ENCODE results near the gene ZNF827. TPM values are rescaled to one million over a fixed set of nuclear protein-coding genes. Genes with fewer than 3 reads are reported as not detected.

ZNF827 gene
- total and polyA plus RNA-seq, 7 donors, result 1.8 to 37.7 (median 11.3) TPM

- TF ChIP-seq POLR2A (IDR thresholded peaks at IDR 0.05), result no peak
- no peaks in the 10 kb centered on the region for H3K36me3 ChIP-seq
- intact Hi-C loops (cut with DNase I), result loop anchor here (10.0 kb wide), 1 partner anchor 308 kb away; the partner anchor contains the start of gene LSM6
- peaks cover 0 to 36% (median 16%) of the 10 kb centered on the region in 4 donors for H3K4me1 ChIP-seq
- H3K9me3 ChIP-seq, result no peaks in the 10 kb centered on the region
- no peaks in the 10 kb centered on the region for H3K27me3 ChIP-seq
- no peak for DNase-seq
- 70 to 82% methylated on average over 4 of the region's 4 CpGs for whole genome bisulfite sequencing, 2 donors
- no peak overlapping the region for H3K27ac ChIP-seq
- H3K4me3 ChIP-seq, result no peak overlapping the region
These were observed 71.6 kb downstream of the ZNF827 start for GRCh38 chr4:145866991-145867390.

- no peak for DNase-seq
- Histone ChIP-seq H3K9me3 (no peaks in the 10 kb centered on the region), H3K36me3 (no peaks in the 10 kb centered on the region), H3K4me1 (peaks cover 0 to 42% (median 21%) of the 10 kb centered on the region in 4 donors), H3K27ac (no peak overlapping the region), H3K27me3 (no peaks in the 10 kb centered on the region), H3K4me3 (no peak overlapping the region)
- TF ChIP-seq CTCF (IDR thresholded peaks at IDR 0.05), result no peak
- no peak for TF ChIP-seq POLR2AphosphoS5 (IDR thresholded peaks at IDR 0.05)
- 84 to 95% methylated on average over 5 of the region's 5 CpGs for WGBS, 2 donors
- intact Hi-C loops (cut with DNase I), result loop anchor here (10.0 kb wide), 1 partner anchor 309 kb away; the partner anchor contains the start of gene LSM6
These were observed 73.2 kb downstream of the ZNF827 start for GRCh38 chr4:145865274-145865941.

DNA sequence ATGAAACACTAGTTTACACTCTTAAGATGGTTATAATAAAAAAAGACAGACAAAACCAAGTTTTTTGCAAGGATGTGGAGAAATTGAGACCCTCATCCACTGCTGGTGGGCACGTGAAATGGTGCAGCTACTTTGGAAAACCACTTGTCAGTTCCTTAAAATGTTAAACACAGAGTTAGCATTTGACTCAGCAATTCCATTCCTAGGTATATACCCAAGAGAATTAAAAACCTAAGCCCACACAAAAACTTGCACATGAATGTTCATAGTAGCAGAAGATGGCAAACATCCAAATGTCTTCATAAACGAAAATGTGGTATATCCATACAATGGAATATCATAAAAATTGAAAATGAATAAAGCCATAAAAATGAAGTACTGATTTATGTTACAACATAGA, 75.4 kb downstream of the ZNF827 start:
- 75 to 78% methylated on average over 2 of the region's 2 CpGs for WGBS, 2 donors

DNA sequence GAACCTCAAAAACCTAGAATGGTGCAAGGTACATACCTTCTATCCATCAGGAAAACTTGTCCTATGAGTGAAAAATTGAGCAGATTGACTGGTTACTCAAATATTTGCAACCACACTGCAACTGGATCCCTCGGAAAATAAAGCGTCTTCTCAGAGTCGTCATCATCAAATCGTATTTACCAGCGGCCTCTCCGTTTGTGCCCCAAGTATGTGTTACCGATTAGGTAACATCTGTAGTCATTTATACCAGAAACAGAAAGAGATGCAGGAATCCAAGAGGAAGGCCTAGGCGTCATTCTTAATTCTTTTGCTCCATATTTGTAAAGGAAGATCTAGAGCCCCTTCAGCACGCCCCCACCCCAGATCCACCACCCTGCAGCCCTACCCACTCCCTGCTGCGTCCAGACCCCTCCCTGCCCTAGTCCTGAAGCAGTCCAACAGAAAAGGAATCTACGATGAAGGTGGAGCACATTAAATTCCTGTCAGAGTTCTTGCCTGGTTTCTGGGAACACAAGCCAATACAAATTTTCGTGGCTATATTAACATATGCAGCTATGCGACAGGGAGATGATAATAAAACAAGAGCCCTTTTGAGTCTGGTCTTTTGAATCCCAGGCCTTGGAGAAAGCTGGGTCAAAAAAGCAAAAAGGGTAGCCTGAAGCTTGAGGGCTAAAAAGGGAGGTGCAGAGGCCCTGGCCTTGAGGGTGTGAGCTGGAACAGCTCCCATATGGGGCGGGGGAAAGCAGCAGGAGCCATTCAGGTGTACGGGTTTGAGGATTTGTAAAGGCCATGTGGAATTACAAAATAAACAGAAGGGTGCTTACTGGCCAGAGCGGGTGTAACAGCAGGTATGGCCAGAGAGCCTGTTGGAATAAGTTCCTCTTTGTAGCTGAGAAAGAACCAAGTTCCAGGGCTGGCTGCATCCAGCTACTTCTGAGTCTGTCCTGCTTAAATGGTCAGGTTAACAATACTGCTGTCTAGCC, 77.0 kb downstream of the ZNF827 start:
- 79 to 89% methylated on average over 16 of the region's 16 CpGs for WGBS, 2 donors
- no peak for DNase-seq
- H3K27ac ChIP-seq, result peak overlapping the region in 2 of 4 donors; percentile 7 to 35
- TF ChIP-seq CTCF (IDR thresholded peaks at IDR 0.05) (no peak), POLR2A (IDR thresholded peaks at IDR 0.05) (no peak), EP300 (IDR thresholded peaks at IDR 0.05) (no peak), POLR2AphosphoS5 (IDR thresholded peaks at IDR 0.05) (no peak)
- H3K4me1 ChIP-seq, result peaks cover 0 to 20% (median 12%) of the 10 kb centered on the region in 4 donors
- intact Hi-C loops (cut with DNase I), result loop anchor here (10.0 kb wide), 1 partner anchor 313 kb away; the partner anchor contains the start of gene LSM6
- no peak overlapping the region for H3K4me3 ChIP-seq
- H3K27me3 ChIP-seq, result no peaks in the 10 kb centered on the region
- H3K9me3 ChIP-seq, result no peaks in the 10 kb centered on the region
- peaks cover 0 to 7% (median 0%) of the 10 kb centered on the region in 4 donors for H3K36me3 ChIP-seq

More for the DNA sequence above, 75.4 kb downstream of the ZNF827 start:
- Histone ChIP-seq H3K4me1 (peaks cover 0 to 25% (median 12%) of the 10 kb centered on the region in 4 donors), H3K9me3 (no peaks in the 10 kb centered on the region), H3K4me3 (no peak overlapping the region), H3K36me3 (peaks cover 0 to 7% (median 0%) of the 10 kb centered on the region in 4 donors), H3K27me3 (no peaks in the 10 kb centered on the region), H3K27ac (no peak overlapping the region)
- intact Hi-C loops (cut with DNase I), result loop anchor here (10.0 kb wide), 1 partner anchor 312 kb away; the partner anchor contains the start of gene LSM6
- DNase-seq, result no peak
- TF ChIP-seq EP300 (IDR thresholded peaks at IDR 0.05) (no peak), POLR2A (IDR thresholded peaks at IDR 0.05) (no peak), POLR2AphosphoS5 (IDR thresholded peaks at IDR 0.05) (no peak), CTCF (IDR thresholded peaks at IDR 0.05) (no peak)

- Histone ChIP-seq H3K27me3 (no peaks in the 10 kb centered on the region), H3K36me3 (peaks cover 0 to 7% (median 0%) of the 10 kb centered on the region in 4 donors), H3K27ac (no peak overlapping the region), H3K4me1 (peaks cover 0 to 23% (median 12%) of the 10 kb centered on the region in 4 donors), H3K9me3 (no peaks in the 10 kb centered on the region), H3K4me3 (no peak overlapping the region)
- intact Hi-C loops (cut with DNase I), result loop anchor here (10.0 kb wide), 1 partner anchor 314 kb away; the partner anchor contains the start of gene LSM6
- TF ChIP-seq POLR2AphosphoS5 (IDR thresholded peaks at IDR 0.05), result no peak
- no peak for TF ChIP-seq POLR2A (IDR thresholded peaks at IDR 0.05)
- DNase-seq, result no peak
- 97 to 99% methylated on average over 5 of the region's 5 CpGs for WGBS, 2 donors
These were observed 77.7 kb downstream of the ZNF827 start for GRCh38 chr4:145860897-145861296.
